Renal cortex interstitium (tissue), 11 donors: ENCODE results near the gene TSR3. TPM values are rescaled to one million over a fixed set of nuclear protein-coding genes. Genes with fewer than 3 reads are reported as not detected.
"Not testable (repeated sequence)": the region's sequence is repeated elsewhere in the genome, so short reads cannot be mapped to it uniquely, and the experiment has no call there.

ENCODE experiments used
- DNase-seq, 11 donors: peaks; one replicate each; pipeline ENCODE4 v3.0.0-alpha.2; 2013; ENCODE audit warnings: low read depth in 9 of 11, low spot score in 4 of 11; ENCODE audit errors: extremely low read depth in 1 of 11
- polyA plus RNA-seq, 3 donors: library from polyadenylated mRNA; unstranded; fragments of 120-200 nt; gene quantifications; one replicate each; pipeline ENCODE4 v1.2.1, GENCODE V29; 2013; ENCODE audit not compliant: insufficient read length in 3 of 3

The TSR3 gene
- polyA plus RNA-seq, 3 donors: 34.7 to 57.8 (median 54.9) TPM

DNA sequence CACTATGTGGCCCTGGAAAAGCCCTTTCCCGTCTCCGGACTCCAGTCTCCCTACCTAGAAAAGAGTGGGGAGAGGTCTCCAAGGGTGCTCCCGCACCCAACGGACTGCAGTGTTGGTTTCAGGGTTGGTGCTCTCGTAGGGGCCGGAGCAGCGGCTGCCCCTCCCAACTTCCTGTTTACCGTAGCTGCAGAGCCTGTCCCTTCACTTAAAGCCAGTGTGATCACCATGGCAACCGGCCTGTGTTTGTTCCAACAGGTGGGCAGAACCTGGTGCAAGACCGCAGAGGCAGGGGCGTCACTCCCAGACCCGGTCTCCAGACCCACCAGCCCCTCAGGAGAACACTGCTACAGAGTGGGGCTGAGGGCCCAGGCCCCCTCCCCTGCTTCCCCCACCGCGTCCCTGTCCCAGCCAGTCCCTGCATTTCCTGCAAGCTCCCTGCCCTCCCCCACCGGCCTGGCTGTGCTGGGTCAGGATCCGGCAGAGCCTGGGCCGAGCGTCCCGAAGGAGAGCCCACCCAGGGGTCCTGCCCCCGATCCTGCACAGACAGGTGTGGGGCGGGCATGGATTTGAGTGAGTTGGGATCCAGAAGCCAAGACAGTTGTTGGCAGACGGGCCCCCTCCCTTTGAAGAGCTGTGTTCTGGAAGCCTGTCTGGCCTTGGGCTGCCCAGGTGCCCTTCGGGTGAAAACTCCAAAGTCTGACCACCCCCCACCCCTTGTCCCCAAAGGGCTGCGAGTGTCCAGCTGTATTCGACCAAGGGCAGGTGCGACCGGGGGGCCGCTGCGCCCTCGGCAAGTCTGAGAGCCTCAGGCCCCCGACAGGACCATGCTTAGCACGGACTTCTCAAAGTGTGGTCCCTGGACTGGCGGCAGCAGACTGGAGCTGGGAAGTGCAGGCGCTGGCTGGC is 19.7 kb downstream of the TSR3 start:
- DNase-seq: peak in 9 of 11 donors; percentile 63 to 90 (median 83)

DNA sequence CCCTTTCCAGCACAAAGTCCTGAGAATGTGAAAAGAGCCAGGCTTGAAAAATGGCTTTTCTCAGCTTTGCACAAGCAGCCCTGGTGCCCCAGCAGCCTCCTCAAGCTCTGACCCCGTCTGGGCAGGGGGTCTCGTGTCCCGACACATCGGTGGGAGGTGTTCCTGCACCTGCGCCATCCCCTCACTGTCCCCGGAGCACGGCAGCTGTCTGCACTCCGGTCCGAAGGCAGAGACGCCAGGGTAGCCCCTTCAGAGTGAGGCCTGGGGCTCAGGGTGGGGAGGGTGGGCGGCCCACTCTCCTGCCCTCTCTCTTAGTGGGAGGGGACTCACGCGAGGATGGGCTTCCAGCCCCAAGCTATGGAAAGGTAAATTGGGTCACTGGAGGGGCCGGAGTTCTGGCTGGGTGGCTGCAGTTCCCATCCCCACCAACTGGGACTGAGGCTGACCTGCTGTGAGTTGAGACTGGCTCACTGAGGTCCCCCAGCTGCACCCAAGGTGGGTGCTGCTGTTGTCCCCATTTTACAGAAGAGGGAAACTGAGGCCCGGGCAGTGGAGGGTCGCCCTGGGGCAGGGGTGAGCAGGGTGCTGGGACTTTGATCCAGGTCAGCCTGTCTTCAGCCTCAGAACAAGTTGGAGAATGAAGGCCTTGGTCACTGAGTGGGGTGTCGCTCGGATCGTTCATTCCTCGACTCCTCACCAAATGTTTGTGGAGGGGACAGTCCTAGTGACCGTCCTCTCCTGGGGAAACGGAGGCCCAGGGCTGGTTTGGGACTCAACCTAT is 20.6 kb downstream of the TSR3 start:
- no peak for DNase-seq

GRCh38 chr16:1330260-1330914 is 21.3 kb downstream of the TSR3 start:
- DNase-seq: no peak

GRCh38 chr16:1328961-1329360 is 22.7 kb downstream of the TSR3 start:
- not testable (repeated sequence) for DNase-seq

DNA sequence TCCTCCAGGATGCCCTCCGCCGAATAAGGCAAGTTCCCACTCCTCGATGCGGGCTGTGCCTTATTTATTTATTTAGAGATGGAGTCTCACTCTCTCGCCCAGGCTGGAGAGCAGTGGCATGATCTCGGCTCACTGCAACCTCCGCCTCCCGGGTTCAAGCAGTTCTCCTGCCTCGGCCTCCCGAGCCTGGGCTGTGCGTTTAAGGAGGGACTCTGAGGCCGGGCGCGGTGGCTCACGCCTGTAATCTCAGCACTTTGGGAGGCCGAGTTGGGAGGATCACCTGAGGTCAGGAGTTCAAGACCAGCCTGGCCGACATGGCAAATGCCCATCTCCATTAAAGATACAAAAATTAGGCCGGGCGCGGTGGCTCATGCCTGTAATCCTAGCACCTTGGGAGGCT is 23.5 kb downstream of the TSR3 start:
- DNase-seq: not testable (repeated sequence)

GRCh38 chr16:1327619-1327947 is 24.1 kb downstream of the TSR3 start:
- DNase-seq: no peak

- no peak for DNase-seq
These were observed 24.6 kb downstream of the TSR3 start for GRCh38 chr16:1326946-1327618.

GRCh38 chr16:1326391-1326790 is 25.3 kb downstream of the TSR3 start:
- no peak for DNase-seq

DNA sequence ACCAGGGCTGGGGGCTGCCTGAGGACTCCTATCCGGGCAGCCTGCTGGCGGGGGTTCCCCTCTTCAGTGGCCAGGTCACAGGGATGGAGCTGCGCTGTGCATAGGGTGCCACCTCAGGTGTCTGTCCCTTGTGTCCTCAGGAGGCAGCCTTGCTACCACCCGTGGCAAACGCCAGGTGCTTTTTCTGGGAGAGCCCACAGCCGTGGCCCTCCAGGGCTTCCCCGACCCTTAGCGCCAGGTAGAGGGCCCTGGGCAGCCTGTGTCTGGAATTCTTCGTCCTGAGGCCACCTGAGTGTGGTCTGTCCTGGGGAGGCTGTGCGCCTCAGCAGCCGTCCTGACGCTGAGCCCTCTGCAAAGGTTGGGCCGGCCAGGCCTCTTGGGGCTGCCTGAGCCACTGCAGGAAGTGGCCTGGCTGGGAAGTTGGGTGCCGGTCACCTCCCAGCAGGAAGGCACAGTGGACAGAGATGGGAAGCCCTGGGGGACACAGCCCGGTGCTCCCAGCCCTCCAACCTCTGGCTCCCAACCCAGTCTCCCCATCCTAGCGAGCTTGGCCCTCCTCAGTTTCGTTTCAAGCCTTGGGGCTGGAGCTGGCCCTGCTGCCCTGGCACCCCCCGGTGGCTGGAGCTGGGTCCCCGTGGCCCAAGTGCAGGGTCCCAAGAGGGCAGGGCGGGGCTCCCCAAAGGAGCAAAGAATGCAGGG is 25.9 kb downstream of the TSR3 start:
- no peak for DNase-seq

GRCh38 chr16:1325261-1325660 is 26.4 kb downstream of the TSR3 start:
- DNase-seq: no peak

- DNase-seq: no peak
These were observed 27.3 kb downstream of the TSR3 start for GRCh38 chr16:1324286-1324826.

DNA sequence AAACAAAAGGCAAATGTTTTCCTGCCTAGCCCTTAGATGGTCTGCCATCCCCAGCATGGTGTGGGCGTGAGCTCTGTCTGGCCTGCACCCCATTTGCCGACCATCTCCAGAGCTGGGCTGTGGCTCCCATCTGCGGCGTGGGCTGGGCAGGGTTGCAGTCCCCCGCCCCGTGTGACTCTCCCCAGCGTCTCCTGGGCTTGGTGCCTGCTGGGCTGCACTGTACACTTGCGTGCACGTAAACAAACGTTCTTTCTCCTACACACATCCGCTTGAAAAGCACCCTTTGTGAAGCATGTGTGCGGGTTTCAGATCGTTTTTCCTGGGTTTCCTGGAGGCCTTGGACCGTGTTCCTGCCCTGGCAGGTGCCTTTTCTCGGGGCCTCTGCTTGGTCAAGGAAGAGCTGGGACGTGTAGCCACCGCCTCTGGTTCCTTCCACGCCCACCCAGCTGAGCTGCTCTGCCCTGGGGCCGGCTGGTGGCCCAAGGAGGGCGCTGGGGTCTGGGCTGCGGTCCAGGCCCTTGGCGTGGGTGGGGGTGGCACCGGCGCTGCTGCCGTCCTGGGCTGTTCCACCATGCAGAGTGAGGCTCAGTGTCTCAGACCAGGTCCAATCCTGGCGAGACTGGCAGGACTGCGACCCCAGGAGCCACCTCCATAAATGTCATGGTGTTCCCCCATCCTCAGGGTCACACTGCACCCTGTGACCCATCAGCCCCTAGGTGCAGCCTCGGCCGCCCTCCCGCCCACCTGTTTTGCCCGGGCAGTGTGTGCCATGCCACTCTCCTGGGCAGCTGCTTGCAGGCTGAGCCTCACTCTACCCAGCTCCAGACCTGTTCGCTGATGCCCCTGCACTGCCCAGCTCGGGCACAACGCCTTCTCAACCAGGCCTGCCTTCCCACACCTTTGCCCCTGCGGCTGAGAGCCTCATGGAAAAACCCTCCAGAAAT is 28.1 kb downstream of the TSR3 start:
- no peak for DNase-seq

- no peak for DNase-seq
These were observed 29.3 kb downstream of the TSR3 start for GRCh38 chr16:1322407-1322806.

DNA sequence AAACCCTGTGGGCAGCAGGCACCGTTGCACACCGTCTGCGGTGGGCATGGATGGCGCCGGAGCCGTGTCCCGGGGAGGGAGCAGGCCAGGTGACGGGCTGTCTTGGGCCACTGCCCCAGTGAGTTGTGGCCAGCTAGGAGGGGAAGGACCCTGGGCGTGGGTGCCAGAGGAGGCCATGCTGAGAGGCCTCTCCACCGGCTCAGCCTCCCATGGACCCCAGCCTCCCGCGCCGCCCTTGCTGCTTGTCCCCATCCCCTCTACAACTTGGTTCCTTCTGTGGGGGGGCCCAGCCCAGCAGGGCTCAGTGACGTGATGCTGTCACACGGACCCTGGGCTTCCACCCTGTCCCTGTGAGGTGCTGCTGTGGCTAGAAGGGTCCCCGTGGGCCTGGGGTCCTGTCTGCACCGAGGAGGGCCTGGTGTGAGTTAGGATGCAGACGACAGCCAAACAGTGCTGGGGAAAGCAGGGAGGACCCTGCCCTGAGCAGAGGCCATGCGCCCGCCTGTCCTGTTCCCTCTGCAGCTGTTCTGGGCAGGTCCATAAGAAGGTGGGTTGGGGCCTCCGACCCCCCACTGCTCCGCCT is 30.9 kb downstream of the TSR3 start:
- DNase-seq: no peak

- DNase-seq: no peak
These were observed 31.6 kb downstream of the TSR3 start for GRCh38 chr16:1320097-1320496.

DNA sequence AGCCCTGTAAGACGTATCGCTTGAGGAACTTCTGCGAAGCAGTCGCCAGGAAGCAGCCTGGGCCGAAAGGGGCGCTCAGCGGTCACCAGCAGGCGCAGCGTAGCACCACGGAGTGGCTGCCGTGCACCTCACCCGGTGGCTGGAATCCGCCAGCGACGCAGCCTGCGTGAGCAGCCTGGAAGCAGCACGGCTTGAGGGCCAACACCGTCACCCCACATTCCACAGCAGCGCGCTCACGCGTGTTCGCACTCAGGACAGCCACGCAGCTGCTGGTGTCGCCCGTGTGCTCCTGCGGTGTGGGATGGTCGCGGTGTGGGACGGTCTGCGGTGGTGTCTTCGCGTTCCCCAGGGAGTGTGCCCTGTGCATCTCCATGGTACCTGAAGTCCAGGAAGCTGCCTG is 32.6 kb downstream of the TSR3 start:
- no peak for DNase-seq

GRCh38 chr16:1318268-1318545 is 33.5 kb downstream of the TSR3 start:
- no peak for DNase-seq
